ENCODE data around the gene TSC22D1. TPM values are rescaled to one million over a fixed set of nuclear protein-coding genes. Genes with fewer than 3 reads are reported as not detected.
A peak's percentile ranks its signal among the peaks of the same experiment; 100 is the strongest.

Gene TSC22D1
- total and polyA plus RNA-seq, 2 of the 4 experiments (the other 2 are of a cell fraction): 30.8 to 42.2 TPM

DNA sequence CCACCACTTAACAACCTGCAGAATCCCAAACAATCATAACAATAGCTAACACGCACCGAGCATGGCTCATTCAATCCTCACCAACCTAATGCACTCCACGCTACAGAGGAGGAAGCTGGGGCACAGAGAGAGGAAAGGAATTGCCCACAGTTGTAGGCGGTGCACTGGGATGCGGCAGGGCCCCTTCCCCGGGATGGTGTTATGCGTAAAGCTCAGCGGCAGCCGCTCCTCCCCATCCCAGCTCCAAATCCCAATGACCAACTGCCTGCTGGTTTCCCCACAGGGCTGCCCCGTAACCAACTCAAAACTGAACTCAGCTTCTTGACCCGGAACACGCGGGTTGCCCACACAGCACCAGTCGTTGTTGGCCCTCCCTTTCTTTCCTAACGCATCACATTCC is 160.3 kb downstream of the TSC22D1 start:
- Histone ChIP-seq H2BK15ac (ENCODE audit: low read depth, low read length) (no peak overlapping the region), H4K8ac (ENCODE audit: low read depth in 2 of 2, low read length in 2 of 2) (no peak overlapping the region), H3K9me1 (ENCODE audit: insufficient read depth, low read length) (no peaks in the 10 kb centered on the region), H2BK5ac (ENCODE audit: low read depth, low read length, poor library complexity, severe bottlenecking) (no peak overlapping the region), H2AK9ac (replicated peaks; ENCODE audit: low read depth, low read length, poor library complexity) (no peak overlapping the region), H3K18ac (ENCODE audit: low read depth, low read length) (no peak overlapping the region), H4K20me1 (ENCODE audit: insufficient read depth, low read length) (no peaks in the 10 kb centered on the region), H3K4me2 (ENCODE audit: low read depth, low read length) (no peak overlapping the region), H3K36me3 (ENCODE audit: control insufficient read depth, insufficient read depth, low read length) (no peaks in the 10 kb centered on the region), H3K23ac (ENCODE audit: low read depth, low read length) (no peak overlapping the region), H3K27ac (ENCODE audit: insufficient read depth, low read length) (no peak overlapping the region), H2AFZ (replicated peaks; ENCODE audit: low read length, poor library complexity) (peak overlapping the region; percentile 59), H3K9ac (ENCODE audit: low read depth, low read length) (no peak overlapping the region), H2BK120ac (ENCODE audit: low read depth, low read length) (no peak overlapping the region), H3K4me1 (ENCODE audit: control insufficient read depth, insufficient read depth, low read length) (peaks cover 7% of the 10 kb centered on the region), H3K79me1 (ENCODE audit: low read depth in 1 of 2, low read length in 2 of 2) (no peaks in the 10 kb centered on the region), H3K14ac (replicated peaks; ENCODE audit: low read depth, low read length) (no peak overlapping the region), H3K27me3 (ENCODE audit: control insufficient read depth, insufficient read depth, low read length) (no peaks in the 10 kb centered on the region; the same call in 1 of the 2 replicates), H4K5ac (ENCODE audit: low read depth, low read length) (no peak overlapping the region), H4K91ac (ENCODE audit: insufficient read depth, low read depth, low read length) (no peak overlapping the region), H2AK5ac (ENCODE audit: low read depth, low read length) (no peak overlapping the region; the same call in 1 of the 2 replicates), H3K4me3 (ENCODE audit: insufficient read depth, low read depth, low read length) (no peak overlapping the region), H3K4ac (ENCODE audit: low read depth, low read length) (no peak overlapping the region), H3K9me3 (ENCODE audit: control insufficient read depth, insufficient read depth, low read length) (no peaks in the 10 kb centered on the region; the same call in 1 of the 2 replicates), H2BK20ac (ENCODE audit: low read depth, low read length) (no peak overlapping the region), H3K56ac (ENCODE audit: extremely low read depth, insufficient read depth, low read length) (no peak overlapping the region)
- ATAC-seq (ENCODE audit: low read depth) (no peak), DNase-seq (no peak)
- TF ChIP-seq CEBPB (IDR thresholded peaks at IDR 0.05; ENCODE audit: low read depth, low read length) (no peak), MAZ (IDR thresholded peaks at IDR 0.05; ENCODE audit: borderline replicate concordance, low read depth, low read length) (no peak), CHD1 (IDR thresholded peaks at IDR 0.05; ENCODE audit: low read depth, low read length) (no peak), RAD21 (IDR thresholded peaks at IDR 0.05; ENCODE audit: low read length) (no peak), RCOR1 (IDR thresholded peaks at IDR 0.05; ENCODE audit: insufficient replicate concordance, low read length) (no peak), FOS (IDR thresholded peaks at IDR 0.05; ENCODE audit: low read depth, low read length) (no peak), SMC3 (IDR thresholded peaks at IDR 0.05; ENCODE audit: low read depth, low read length) (no peak), MAFK (IDR thresholded peaks at IDR 0.05; ENCODE audit: low read depth, low read length) (no peak), NFE2L2 (IDR thresholded peaks at IDR 0.05; ENCODE audit: low read depth, low read length) (no peak), POLR2A (IDR thresholded peaks at IDR 0.05; ENCODE audit: low read depth, low read length) (no peak), MXI1 (IDR thresholded peaks at IDR 0.05; ENCODE audit: borderline replicate concordance, low read depth, low read length) (no peak), BHLHE40 (IDR thresholded peaks at IDR 0.05; ENCODE audit: low read depth, low read length) (no peak)
- TF ChIP-seq, protein P1, sequence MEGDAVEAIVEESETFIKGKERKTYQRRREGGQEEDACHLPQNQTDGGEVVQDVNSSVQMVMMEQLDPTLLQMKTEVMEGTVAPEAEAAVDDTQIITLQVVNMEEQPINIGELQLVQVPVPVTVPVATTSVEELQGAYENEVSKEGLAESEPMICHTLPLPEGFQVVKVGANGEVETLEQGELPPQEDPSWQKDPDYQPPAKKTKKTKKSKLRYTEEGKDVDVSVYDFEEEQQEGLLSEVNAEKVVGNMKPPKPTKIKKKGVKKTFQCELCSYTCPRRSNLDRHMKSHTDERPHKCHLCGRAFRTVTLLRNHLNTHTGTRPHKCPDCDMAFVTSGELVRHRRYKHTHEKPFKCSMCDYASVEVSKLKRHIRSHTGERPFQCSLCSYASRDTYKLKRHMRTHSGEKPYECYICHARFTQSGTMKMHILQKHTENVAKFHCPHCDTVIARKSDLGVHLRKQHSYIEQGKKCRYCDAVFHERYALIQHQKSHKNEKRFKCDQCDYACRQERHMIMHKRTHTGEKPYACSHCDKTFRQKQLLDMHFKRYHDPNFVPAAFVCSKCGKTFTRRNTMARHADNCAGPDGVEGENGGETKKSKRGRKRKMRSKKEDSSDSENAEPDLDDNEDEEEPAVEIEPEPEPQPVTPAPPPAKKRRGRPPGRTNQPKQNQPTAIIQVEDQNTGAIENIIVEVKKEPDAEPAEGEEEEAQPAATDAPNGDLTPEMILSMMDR (conservative IDR thresholded peaks at IDR 0.05; ENCODE audit: low read depth, low read length): no peak
- TF ChIP-seq, protein P2, sequence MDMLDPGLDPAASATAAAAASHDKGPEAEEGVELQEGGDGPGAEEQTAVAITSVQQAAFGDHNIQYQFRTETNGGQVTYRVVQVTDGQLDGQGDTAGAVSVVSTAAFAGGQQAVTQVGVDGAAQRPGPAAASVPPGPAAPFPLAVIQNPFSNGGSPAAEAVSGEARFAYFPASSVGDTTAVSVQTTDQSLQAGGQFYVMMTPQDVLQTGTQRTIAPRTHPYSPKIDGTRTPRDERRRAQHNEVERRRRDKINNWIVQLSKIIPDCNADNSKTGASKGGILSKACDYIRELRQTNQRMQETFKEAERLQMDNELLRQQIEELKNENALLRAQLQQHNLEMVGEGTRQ (IDR thresholded peaks at IDR 0.05; ENCODE audit: low read depth, low read length): no peak
- TF ChIP-seq, protein P3, sequence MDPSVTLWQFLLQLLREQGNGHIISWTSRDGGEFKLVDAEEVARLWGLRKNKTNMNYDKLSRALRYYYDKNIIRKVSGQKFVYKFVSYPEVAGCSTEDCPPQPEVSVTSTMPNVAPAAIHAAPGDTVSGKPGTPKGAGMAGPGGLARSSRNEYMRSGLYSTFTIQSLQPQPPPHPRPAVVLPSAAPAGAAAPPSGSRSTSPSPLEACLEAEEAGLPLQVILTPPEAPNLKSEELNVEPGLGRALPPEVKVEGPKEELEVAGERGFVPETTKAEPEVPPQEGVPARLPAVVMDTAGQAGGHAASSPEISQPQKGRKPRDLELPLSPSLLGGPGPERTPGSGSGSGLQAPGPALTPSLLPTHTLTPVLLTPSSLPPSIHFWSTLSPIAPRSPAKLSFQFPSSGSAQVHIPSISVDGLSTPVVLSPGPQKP (IDR thresholded peaks at IDR 0.05; ENCODE audit: borderline replicate concordance, low read depth, low read length): no peak
- POLR2A ChIA-PET (ENCODE audit: unreplicated experiment): no interaction called here
- no TSS peak for BruUV-seq (replicated peaks)
- intact Hi-C loops (cut with micrococcal nuclease): no loop called here
- 91% methylated on average over 5 of the region's 15 CpGs; no CpG with 5 or more reads in 1 of the 2 experiments for WGBS, 2 experiments (ENCODE audit: extremely low coverage in 2 of 2, insufficient read length in 1 of 2)
- CTCF ChIA-PET: no interaction called here
- dilution Hi-C loops (cut with HindIII; ENCODE audit: low sequenced_read_pairs, unreplicated experiment): no loop called here
- in situ Hi-C loops (cut with MboI; ENCODE audit: low sequenced_read_pairs): no loop called here

All from IMR-90 (cell line).